AG04450 (cell line): ENCODE data around the gene CHMP4A. TPM values are rescaled to one million over a fixed set of nuclear protein-coding genes. Genes with fewer than 3 reads are reported as not detected.
"Not testable (repeated sequence)": the region's sequence is repeated elsewhere in the genome, so short reads cannot be mapped to it uniquely, and the experiment has no call there.

Experiments
- CTCF ChIA-PET: fragments of 300-600, 350-600 bp; formaldehyde crosslinking; extraction: SDS; loops from one replicate; lab custom pipeline; 2022; ENCODE audit warnings: antibody characterized with exemption, inconsistent platforms; lab: Charles Lee
- POLR2A ChIA-PET: fragments of 350-600 bp; formaldehyde crosslinking; extraction: SDS; loops from one replicate; lab custom pipeline; 2021; ENCODE audit warnings: antibody characterized with exemption, inconsistent platforms; lab: Yijun Ruan, JAX
- DNase-seq: peaks from one replicate; pipeline ENCODE4 v3.0.0-alpha.2; 2011; ENCODE audit warnings: low read depth, low spot score
- H3K27ac ChIP-seq: one replicate; pipeline ENCODE4 v1.5.1; 2012; ENCODE audit warnings: low read depth, low read length, control low read depth
- H3K27me3 ChIP-seq: one replicate; pipeline ENCODE4 v1.6.0; 2012; ENCODE audit warnings: low read length; ENCODE audit not compliant: control insufficient read depth, insufficient read depth
- H3K4me3 ChIP-seq: 2 replicates; pipeline ENCODE4 v1.5.1; 2011; ENCODE audit warnings: mild to moderate bottlenecking, low read depth, low read length, control low read depth
- H3K9me3 ChIP-seq: 2 replicates; pipeline ENCODE4 v1.5.1; 2012; ENCODE audit warnings: low read length; ENCODE audit not compliant: control insufficient read depth, insufficient read depth
- CTCF ChIP-seq: IDR thresholded peaks from 2 replicates; pipeline ENCODE4 v1.5.1; 2011; ENCODE audit warnings: low read depth, low read length, control low read depth, inconsistent platforms
- polyA plus RNA-seq: library from polyadenylated mRNA; depleted of rRNA; stranded (reverse); fragments of >200 nt; gene quantifications from 2 replicates; pipeline ENCODE4 v1.2.3, GENCODE V29; 2011

The CHMP4A gene
- polyA plus RNA-seq, 1 experiment, result 55.7 TPM

- Histone ChIP-seq H3K27me3 (no peaks in the 10 kb centered on the region), H3K9me3 (no peaks in the 10 kb centered on the region), H3K4me3 (no peak overlapping the region), H3K27ac (no peak overlapping the region)
- ChIA-PET POLR2A (no interaction called here), CTCF (interaction anchor here (0.8 kb wide), 1 partner anchor 58 kb away, joined by 3 read pairs; the partner anchor contains the start of gene CIDEB)
- DNase-seq, result no peak
- no peak for TF ChIP-seq CTCF
Measured at GRCh38 chr14:24249230-24250021, 36.1 kb upstream of the CHMP4A start.

- H3K4me3 ChIP-seq, result no peak overlapping the region
- no peaks in the 10 kb centered on the region for H3K9me3 ChIP-seq
- TF ChIP-seq CTCF, result no peak
- H3K27me3 ChIP-seq, result no peaks in the 10 kb centered on the region
- H3K27ac ChIP-seq, result no peak overlapping the region
- CTCF ChIA-PET, result interaction anchor here (0.7 to 2.6 kb wide), 5 partner anchors 25 to 90 kb away, joined by 3 to 14 read pairs (median 5); partner anchors contain the start of gene CIDEB
- POLR2A ChIA-PET, result interaction anchor here (0.7 to 1.1 kb wide), 2 partner anchors 34 to 101 kb away, joined by 3 to 5 read pairs; partner anchors contain the start of gene CHMP4A
- DNase-seq, result no peak
Measured at GRCh38 chr14:24247422-24247821, 34.1 kb upstream of the CHMP4A start.

GRCh38 chr14:24246765-24247212 is 33.5 kb upstream of the CHMP4A start:
- POLR2A ChIA-PET, result interaction anchor here (1.1 to 1.6 kb wide), 2 partner anchors 31 to 33 kb away, joined by 3 to 8 read pairs; partner anchors contain the start of genes CHMP4A and MDP1
- no peaks in the 10 kb centered on the region for H3K9me3 ChIP-seq
- DNase-seq, result no peak

GRCh38 chr14:24245350-24245749 is 32.1 kb upstream of the CHMP4A start:
- not testable (repeated sequence) for H3K9me3 ChIP-seq, H3K4me3 ChIP-seq, H3K27ac ChIP-seq, DNase-seq, H3K27me3 ChIP-seq
- ChIA-PET CTCF (interaction anchor here (1.1 to 5.6 kb wide), 2 partner anchors 54 to 186 kb away, joined by 4 to 84 read pairs; partner anchors contain the start of genes DHRS1 and NOP9), POLR2A (interaction anchor here (1.3 to 1.6 kb wide), 2 partner anchors 26 to 30 kb away, joined by 4 to 8 read pairs; partner anchors contain the start of genes MDP1 and RABGGTA)

More at GRCh38 chr14:24246765-24247212, 33.5 kb upstream of the CHMP4A start:
- CTCF ChIA-PET, result interaction anchor here (0.9 to 2.6 kb wide), 4 partner anchors 9 to 62 kb away, joined by 5 to 14 read pairs (median 6); partner anchors contain the start of gene CIDEB
- TF ChIP-seq CTCF, result no peak
- no peaks in the 10 kb centered on the region for H3K27me3 ChIP-seq
- no peak overlapping the region for H3K27ac ChIP-seq
- no peak overlapping the region for H3K4me3 ChIP-seq

GRCh38 chr14:24243336-24243836 is 30.1 kb upstream of the CHMP4A start:
- Histone ChIP-seq H3K4me3 (peak overlapping the region; percentile 92), H3K27me3 (no peaks in the 10 kb centered on the region), H3K9me3 (no peaks in the 10 kb centered on the region), H3K27ac (peak overlapping the region; percentile 99)
- no peak for DNase-seq
- TF ChIP-seq CTCF, result no peak
- ChIA-PET POLR2A (interaction anchor here (0.8 to 2.2 kb wide), 7 partner anchors 9 to 56 kb away, joined by 4 to 50 read pairs (median 9); partner anchors contain the start of genes DHRS1, MDP1, NOP9 and RABGGTA), CTCF (interaction anchor here (0.6 to 5.6 kb wide), 20 partner anchors 8 to 1328 kb away, joined by 3 to 84 read pairs (median 6); partner anchors contain the start of genes CIDEB, DHRS1, NOP9 and RABGGTA)
